NK-92 treated with Interleukin-12 subunit alpha and Interleukin-12 subunit beta, amount 100 ng/mL, for 24 hours (cell line): ENCODE results near the gene PSMB8.
A peak's percentile ranks its signal among the peaks of the same experiment; 100 is the strongest.
"Not testable (repeated sequence)": the region's sequence is repeated elsewhere in the genome, so short reads cannot be mapped to it uniquely, and the experiment has no call there.

Source experiments
- DNase-seq: peaks from one replicate; lab custom pipeline; 2025; lab: John Stamatoyannopoulos, UW

PSMB8 gene

DNA sequence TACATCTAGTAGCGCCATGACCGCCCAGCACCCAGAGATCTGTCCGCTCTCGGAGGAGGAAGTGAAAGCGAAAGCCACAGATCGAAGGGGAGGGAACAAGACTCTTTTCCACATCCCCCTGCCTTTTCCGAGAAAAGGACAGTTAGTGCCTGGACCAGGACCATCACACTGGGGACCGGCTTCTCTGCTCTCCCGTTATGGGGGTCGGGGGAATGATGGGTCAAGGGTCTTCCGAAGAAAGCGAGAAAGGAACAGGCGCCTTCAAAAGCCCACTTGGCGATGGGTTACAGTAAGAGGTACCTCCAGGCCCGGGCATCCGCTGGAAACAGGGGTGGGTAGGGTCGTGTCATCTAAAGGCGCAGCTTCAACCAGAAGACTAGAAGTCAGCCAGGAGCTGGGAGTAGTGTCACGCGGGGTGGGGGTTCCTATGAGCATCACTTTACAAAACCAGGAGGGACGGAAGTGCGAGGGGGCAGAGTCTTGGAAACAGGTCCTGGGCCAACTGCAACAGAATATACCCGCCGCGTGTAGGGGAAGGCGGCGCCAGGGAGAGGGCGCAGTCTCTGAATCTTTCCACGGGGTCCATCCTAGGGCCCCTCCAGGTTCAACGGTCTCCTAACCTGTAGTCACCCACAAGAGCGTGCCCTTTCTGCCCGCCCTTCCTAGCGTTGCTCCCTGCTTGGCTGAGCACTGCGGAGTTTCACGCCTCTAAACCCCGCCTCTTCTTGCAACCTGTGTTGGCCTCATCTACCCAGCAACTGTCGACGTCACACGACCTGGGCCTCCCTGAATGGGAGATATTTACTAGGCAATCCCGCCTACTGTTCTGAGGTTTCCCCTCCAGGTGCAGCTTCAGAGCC lies at the start of gene PSMB8:
TSS of gene PSMB8 (minus strand) at position 69 of the 860 bp plus-strand sequence. CDS start at position 18, 51 bp downstream.
- DNase-seq: peak; percentile 97

GRCh38 chr6:32890831-32891230 lies 47.0 kb upstream of the PSMB8 start:
- DNase-seq: no peak

DNA sequence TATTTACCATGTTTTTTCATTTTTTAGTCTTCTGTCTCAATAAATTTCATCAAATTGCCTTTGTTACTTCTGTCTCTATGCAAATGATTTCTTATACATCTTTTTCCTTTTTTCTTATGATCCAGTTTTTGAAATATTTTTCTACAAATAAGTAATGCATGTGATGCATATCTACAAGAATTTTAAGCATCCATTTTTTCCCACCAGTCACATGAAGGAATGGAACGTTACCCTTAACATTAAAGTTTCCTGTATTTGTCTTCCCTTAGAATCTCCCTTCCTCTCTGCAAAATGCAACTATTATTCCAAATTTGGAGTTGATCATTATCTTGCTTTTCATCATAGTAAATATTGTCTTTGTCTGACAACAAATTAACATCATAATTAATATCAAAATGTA lies 45.7 kb upstream of the PSMB8 start:
- no peak for DNase-seq

DNA sequence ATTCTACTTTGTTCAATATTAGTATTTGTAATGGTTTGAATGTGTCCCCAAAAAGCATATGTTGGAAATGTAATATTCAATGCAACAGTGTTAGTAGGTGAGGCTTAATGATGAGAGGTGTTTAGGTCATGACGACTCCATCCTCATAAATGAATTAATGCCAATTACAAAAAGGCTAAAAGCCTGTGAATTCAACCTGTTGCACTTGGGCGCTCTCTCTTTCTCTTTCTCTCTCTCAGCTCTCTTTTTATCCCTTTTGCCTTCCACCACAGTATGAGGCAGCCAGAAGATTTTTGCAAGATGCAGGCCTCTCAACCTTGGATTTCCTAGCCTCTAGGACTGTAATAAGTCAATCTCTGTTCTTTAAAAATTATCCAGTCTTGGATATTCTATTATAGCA lies 44.7 kb upstream of the PSMB8 start:
- DNase-seq: no peak

DNA sequence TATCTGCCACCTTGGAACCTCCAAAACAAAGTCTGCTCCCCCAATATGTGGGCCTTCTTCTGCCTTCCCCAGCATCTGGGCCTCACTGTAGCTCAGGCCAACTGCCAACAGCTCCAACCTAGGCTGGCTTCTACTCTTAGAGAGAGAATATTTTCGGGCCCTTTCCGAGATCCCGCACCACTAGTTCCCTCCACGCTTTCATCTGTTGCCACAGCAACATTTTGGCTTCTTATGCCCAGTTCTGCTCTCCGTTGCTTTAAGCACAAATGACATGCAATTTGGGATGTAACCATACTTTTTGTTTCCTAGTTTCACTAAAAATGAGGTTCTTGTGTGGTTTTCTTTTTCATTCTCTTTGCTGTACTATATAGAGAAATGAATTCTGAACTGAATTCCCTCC lies 43.8 kb upstream of the PSMB8 start:
- DNase-seq: no peak

DNA sequence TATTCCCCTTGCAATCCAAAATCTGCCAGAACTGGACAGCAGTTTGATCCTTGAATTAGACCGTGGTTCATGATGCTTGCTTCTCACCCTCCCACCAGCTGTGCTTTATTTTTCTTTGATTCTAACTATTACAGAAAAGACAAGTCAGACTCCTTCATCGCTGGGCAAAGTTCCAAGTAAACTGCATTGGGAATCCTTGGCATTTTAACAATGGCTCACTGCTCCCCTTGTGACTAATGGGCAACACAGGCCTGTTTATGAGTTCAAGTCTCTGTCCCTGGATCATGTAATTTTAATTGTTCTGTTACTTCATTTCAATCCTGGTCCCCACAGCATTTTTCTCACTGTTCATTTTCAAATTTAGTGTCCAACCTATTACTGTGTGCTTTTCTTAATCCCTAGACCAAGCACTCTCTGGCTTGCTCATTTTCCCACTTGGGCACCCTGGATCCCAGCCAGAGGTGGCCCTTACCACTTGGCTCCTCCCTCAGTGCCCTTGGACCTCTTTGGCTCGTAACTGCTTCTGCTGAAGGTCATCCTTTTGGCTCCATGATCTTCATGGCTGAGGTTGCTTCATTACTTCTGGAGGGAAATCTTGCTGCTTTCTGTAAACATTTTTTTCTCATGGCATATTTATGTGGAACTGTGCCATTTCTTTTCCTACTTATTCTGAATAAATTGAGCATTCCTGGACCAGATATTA lies 43.0 kb upstream of the PSMB8 start:
- DNase-seq: no peak

- DNase-seq: no peak
Observed at GRCh38 chr6:32885698-32886286, 41.9 kb upstream of the PSMB8 start.

DNA sequence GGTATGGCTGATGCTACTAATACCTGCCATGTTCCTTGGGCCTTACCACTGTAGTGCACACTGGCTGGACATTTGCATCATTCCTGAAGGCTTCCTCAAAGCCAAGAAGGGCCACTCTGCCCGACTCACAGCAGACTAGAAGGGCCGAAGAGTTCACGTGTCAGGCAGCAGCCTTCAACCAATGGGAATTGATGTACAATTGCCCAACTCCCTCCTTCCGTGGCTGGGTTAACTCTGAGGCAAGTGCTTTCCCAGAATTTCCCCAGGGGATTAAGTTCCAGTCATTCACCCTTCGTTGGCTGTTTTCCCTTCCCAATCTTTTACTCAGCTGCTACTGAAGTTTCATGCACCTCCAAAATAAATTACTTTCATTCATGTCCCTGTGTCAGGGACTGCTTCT lies 39.9 kb upstream of the PSMB8 start:
- no peak for DNase-seq

GRCh38 chr6:32882879-32883250 lies 39.0 kb upstream of the PSMB8 start:
- no peak for DNase-seq

- not testable (repeated sequence) for DNase-seq
Observed at GRCh38 chr6:32880962-32881361, 37.1 kb upstream of the PSMB8 start.

- no peak for DNase-seq
Observed at GRCh38 chr6:32879691-32880090, 35.8 kb upstream of the PSMB8 start.

GRCh38 chr6:32876603-32877002 lies 32.8 kb upstream of the PSMB8 start:
- DNase-seq: no peak

DNA sequence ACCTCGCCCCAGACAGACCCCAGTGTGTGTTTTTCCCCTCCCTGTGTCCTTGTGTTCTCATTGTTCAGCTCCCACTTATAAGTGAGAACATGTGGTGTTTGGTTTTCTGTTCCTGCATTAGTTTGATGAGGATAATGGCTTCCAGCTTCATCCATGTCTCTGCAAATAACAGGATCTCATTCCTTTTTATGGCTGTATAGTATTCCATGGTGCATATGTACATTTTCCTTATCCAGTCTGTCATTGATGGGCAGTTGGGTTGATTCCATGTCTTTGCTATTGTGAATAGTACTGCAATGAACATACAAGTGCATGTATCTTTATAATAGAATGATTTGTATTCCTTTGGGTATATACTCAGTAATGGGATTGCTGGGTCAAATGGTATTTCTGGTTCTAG lies 30.1 kb upstream of the PSMB8 start:
- DNase-seq: not testable (repeated sequence)

DNA sequence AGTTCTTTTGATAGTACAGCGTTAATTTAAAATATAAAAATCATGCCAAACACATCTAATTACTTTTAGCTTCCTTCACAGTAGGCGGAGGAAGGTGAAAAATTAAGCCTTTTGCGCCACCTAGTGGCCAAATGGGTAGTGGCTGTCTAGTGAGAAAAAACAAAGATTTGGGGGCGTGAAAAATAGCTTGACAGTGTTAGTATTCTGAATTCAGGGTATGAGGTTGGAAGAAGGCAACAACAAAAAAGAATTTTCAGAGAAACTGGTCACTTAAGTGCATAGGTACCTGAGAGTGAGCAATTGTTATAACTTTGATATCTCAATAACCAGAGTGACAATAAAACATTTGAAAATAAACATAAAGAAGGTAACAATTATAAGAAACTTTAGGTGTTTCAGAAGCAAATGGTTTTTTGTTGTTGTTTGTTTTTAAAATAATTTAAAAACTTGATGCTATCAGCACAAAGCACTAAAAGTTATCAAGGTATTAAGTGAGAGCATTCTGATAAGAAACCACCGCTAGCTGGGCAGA lies 24.5 kb upstream of the PSMB8 start:
- peak; percentile 56 for DNase-seq

- DNase-seq: no peak
Observed at GRCh38 chr6:32867554-32868256, 23.9 kb upstream of the PSMB8 start.

- no peak for DNase-seq
Observed at GRCh38 chr6:32867022-32867477, 23.2 kb upstream of the PSMB8 start.

DNA sequence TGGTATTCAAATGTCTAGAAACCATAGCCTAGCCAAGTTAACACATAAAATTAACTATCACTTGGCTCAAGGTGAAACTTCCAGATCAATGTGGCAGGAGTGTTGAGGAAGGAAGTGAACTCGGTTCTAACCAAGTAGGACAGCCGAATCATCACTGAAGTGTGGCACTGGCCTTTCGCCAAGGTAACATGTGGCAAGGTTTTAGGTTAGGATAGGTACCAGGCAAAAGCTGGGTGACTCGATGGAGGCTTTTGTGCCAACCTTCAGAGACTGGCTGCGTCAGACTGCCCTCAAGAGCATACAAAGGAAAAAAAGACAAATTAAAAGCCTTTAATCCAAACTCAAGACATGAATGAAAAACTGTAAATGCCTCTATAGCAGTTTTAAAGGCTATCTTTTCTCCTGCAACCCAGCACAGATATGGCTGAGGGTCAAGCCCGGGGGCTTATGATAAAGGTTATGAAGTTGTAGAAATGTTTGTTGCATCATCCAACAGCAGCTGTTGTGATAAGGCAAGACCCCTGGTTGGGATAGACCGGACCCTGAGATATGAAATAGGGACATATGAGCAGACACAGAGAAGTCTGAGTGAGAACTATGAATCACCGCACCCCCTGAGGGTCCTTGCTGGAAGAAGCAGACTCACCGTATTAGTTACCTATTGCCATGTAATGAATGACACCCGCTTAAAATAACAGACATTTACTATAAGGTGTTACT lies 22.0 kb upstream of the PSMB8 start:
- DNase-seq: no peak

DNA sequence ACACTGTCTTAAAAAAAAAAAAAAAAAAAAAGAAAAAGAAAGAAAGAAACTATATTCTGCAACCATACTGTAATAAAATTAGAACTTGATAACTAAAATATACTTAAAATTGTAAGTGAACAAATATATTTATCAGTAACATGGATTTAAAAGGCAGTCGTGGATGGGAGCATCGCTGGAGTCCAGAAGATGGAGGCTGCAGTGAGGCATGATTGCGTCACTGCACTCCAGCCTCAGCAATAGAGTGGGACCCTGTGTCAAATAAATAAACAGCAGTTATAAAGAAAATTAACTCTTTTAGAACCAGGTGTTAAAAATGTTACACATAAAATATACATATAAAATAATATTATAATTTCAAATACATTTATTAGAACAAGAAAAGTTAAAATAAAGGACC lies 18.9 kb upstream of the PSMB8 start:
- no peak for DNase-seq

DNA sequence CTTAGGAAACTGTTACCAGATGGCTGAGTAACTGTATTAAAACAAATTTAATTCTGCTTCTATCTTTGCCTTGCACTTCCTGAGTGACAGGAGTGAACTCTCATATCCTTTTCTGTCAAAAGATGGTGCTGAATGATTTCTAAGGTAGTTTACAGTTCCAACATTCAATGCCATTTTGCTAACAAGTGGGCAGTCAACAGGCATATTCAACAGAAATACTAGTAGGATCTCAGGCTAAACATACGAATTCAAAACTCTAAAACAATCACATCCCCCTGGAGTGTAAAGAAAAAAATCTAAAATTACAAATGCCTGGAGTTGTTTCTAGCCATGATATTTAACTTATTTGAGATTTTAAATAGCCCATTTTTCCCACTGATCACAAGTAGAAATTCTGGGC lies 16.8 kb upstream of the PSMB8 start:
- DNase-seq: no peak

DNA sequence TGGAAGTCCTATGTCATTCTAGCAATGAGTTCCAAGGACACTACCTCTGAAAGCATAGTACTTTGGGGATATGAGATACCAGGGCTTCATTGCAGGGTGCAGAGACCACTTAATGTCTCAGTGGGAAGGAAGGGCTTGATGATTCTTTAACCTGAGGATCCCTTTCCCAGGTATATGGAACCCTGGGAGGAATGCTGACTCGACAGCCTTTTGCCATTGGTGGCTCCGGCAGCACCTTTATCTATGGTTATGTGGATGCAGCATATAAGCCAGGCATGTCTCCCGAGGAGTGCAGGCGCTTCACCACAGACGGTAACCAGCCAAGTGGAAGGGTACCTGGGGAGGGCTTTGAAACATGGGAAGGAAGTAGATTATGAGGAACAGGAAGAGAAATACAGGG lies 14.3 kb upstream of the PSMB8 start:
- no peak for DNase-seq

DNA sequence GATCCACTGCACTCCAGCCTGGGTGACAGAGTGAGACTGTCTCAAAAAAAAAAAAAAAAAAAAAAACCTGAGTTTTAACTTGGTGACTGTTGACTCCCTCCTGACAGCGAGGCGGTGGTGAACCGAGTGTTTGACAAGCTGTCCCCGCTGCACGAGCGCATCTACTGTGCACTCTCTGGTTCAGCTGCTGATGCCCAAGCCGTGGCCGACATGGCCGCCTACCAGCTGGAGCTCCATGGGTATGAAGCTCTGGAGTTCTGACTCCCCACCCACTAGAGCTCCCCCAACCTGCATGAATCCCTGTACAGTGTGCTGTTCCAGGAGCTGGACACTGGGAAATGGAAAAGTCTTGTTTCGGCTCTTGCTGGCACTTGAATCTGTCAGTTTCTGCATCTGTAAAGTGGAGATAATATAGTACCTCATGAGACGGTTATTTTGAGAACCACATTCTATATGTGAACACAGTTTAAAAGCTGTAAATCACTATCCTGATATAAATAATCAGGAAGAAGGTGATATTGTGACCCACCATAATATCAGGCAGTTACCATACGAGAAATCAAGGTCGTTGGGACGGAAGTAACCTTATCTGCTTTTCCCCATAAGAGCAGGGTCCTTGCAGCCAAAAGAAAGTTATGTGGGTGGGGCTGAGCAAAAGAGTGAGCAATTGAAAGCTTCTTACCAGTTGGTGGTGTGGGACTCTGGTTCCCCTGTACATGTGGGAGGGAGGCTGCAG lies 13.5 kb upstream of the PSMB8 start:
- no peak for DNase-seq
